HG03342 (cell line): ENCODE results near the gene PPIP5K2.
"Not testable (repeated sequence)": the region's sequence is repeated elsewhere in the genome, so short reads cannot be mapped to it uniquely, and the experiment has no call there.

Source experiments
- ATAC-seq: cut with Tn5 transposase; IDR thresholded peaks from one replicate; pipeline ENCODE4 v1.9.1; 2021; ENCODE audit warnings: mild to moderate bottlenecking, moderate library complexity; ENCODE audit not compliant: unreplicated experiment

PPIP5K2 gene

GRCh38 chr5:103120607-103121200, 603 bp downstream of the PPIP5K2 start:
- no peak for ATAC-seq

DNA sequence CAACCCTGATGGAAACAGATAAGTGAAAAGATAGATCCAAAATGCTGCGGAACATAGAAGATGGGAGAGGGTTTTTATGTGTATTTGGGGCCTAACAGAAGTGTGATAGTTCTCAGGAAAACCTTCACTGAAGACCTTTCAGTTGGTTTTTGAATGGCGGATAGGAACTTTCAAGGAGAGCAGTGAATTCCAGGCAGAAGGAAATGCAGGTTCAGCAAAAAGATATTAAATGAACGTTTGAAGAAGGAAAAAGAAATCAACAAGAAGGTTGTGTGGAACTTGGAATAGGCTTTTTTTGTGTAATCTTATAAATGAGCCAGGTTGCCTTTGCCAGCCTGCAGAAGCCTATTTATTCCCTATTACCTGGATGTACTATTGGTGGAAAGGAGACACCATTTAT, 2.1 kb downstream of the PPIP5K2 start:
- ATAC-seq, result no peak

GRCh38 chr5:103126557-103126956, 6.5 kb downstream of the PPIP5K2 start:
- ATAC-seq, result no peak

- ATAC-seq, result no peak
These were observed 7.3 kb downstream of the PPIP5K2 start for GRCh38 chr5:103127292-103127817.

DNA sequence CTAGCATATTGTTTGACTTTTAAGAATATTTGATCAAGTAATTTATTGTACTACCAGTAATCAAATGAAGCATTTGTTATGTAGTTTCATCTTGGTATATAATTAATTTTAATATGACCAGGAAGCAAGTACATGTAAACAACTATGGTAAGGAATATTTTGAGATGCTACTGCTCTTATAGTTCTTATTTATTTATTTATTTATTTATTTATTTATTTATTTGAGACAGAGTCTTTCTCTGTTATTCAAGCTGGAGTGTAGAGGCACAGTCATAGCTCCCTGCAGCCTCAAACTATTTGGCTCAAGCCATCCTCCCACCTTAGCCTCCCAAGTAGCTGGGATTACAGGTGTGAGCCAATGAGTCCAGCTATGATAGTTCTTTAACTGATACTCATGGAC, 8.1 kb downstream of the PPIP5K2 start:
- no peak for ATAC-seq

DNA sequence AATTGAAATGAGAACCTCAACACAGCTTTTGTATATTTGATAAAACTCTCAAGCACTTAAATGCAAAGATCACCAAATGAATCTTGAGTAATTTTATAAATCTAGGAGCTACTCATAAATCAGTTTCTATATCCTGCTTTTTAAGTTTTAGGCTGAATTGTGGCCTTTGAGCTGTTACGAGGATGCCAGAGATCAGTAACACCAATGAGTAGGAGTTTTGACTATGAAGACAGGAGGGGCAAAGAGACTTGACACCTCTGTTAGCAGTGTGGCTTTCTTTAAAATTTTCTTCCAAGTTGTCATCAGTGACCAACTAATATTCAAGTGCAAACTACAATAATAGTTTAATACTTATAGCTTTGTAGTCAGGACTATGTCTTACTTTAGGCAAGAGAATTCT, 12.6 kb downstream of the PPIP5K2 start:
- ATAC-seq, result no peak

DNA sequence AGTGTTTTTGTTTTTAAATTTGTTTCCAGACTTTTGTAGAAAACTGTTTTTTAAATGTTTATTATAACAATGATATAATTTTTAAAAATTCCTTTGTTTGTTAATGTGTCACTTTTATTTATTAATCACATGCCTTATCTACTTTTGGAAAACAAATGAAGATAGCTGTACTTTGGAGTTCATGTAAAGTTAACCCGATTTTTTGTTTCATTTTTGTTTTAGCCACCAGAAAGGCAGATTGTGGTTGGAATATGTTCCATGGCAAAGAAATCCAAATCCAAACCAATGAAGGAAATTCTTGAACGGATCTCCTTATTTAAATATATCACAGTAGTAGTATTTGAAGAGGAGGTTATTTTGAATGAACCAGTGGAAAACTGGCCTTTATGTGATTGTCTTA, 13.1 kb downstream of the PPIP5K2 start:
- no peak for ATAC-seq

- no peak for ATAC-seq
These were observed 15.4 kb downstream of the PPIP5K2 start for GRCh38 chr5:103135461-103135860.

DNA sequence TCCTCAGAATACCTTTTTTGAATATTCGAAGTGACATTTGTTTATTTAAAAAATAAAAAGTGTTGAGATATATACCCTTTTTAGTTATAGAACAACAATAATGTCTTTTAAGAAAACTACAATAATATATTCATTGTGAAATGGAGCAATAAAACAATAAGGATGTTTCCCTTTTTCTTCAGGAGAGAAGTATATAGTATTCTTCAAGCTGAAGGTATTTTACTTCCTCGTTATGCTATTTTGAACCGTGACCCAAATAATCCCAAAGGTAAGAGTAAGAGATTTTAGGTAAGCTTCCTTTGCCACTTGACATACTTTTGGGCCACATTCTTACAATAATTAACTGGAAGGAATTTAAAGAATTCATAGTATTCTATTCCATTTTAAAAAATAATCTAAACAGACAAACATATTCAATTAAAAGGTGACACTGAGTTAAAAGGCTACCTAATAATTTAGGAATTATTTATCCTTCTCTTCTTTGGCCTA, 18.1 kb downstream of the PPIP5K2 start:
- no peak for ATAC-seq

DNA sequence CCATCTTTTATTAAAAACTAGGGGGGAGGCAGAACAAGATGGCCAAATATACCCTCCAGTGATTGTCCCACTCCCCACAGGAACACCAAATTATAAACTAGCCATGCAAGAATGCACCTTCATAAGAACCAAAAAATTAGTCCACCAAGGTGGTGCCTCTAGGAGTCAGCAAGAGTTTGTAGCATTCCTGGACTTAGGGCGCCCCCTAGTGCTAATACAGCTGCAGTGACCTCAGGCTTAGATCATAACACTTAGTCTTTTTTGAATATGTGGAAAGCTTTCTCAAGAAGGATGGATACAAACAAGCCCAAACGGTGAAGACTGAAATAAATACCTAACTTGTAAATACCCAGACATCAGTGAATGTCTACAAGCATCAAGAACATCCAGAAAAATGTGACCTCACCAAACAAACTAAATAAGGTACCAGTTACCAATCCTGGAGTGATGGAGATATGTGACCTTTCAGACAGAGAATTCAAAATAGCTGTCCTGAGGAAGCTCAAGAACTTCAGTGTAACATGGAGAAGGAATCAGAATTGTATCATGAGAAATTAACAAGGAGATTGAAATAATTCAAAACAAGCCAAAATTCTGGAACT, 19.3 kb downstream of the PPIP5K2 start:
- peak; percentile 97 for ATAC-seq

- not testable (repeated sequence) for ATAC-seq
These were observed 22.0 kb downstream of the PPIP5K2 start for GRCh38 chr5:103142132-103142531.

- ATAC-seq, result no peak
These were observed 25.1 kb downstream of the PPIP5K2 start for GRCh38 chr5:103145196-103145595.

DNA sequence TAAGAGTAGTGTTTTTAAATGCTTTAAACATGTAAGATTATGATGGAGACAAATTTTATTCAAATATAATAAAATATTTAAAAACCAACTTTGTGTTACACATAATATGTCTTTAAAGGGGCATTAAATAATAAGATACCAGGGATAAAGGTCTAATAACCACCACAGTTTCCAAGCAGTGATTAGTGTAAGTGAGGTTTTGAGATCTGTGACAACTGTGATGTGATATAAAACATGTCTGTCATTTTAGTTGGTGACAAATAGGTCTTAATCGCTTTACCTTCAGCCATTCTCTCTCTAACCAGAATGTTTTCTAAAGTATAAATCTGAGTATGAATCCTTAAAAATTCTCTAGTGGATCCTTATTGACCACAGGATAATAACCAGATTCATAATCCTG, 28.1 kb downstream of the PPIP5K2 start:
- ATAC-seq, result no peak

GRCh38 chr5:103151156-103151555, 31.1 kb downstream of the PPIP5K2 start:
- ATAC-seq, result no peak

DNA sequence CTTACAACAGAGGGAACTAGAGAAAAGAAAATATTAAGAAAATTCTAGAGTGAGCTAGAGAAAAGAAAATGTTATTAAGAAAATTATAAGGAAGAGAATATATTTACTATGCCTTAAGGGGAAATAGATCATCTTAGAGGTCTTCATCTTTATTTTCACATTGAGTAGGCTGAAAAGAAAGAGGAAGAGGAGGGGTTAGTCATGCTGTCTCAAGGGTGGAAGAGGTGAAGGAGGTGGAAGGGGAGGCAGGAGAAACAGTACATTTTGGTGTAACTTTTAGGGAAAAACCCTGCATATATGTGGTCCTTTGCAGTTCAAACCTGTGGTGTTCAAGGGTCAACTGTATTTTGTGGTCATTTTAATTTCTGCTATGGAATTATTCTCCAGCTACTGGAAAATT, 46.6 kb downstream of the PPIP5K2 start:
- ATAC-seq, result no peak

DNA sequence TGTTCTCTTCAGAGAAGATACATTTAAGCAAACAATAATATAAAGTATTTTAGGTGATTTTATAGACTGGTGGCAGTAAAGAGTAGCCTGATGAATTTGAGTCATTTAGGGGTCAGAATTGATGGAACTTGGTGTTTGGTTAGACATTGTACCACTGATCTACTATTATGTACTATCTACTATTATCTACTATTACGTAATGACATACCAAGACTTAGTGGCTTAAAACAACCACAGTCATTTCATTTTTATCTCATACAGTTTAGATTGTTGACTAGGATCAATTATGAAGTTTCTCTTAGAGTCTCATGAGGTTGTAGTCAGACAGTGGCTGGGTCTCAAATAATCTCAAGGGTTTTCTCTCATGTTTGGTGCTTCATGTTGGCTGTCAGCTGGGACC, 54.0 kb downstream of the PPIP5K2 start:
- no peak for ATAC-seq

GRCh38 chr5:103177543-103177942, 57.4 kb downstream of the PPIP5K2 start:
- ATAC-seq, result no peak

- no peak for ATAC-seq
These were observed 58.1 kb downstream of the PPIP5K2 start for GRCh38 chr5:103178167-103178566.

DNA sequence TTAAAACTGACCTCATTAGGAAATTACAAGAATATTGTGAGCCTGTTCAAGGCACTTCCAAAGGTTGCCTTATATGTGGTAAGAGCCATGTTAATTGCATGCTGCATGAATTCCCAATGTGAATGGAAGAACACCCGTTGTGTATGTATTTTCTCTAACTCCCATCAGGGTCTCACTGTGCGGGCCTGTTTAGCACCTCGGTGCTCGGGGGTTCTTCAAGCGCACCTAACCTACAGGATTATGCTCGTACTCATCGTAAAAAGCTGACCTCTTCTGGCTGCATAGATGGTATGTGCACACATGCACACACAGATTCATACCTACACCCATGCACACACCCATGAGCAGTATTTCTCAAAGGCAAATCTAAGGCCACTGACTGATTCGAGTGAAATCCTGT, 66.1 kb downstream of the PPIP5K2 start:
- ATAC-seq, result no peak

DNA sequence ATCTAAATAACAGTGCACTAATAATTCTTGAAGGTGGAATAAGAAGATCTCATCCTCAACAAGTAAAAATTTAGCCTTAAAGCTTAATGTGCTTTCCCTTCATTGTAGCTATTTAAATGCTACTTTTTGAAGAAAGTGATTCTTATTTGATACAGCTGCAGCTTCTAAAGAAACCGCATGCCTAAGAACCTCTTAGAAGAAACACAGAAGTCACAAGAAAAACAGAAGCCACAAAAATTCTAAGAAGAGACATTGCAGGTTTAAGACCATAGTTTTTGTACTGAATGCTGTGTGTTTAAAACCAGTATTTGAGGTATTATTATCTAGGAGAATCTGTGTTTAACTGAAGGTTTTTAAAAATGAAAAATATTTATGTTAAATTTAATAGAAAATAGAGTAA, 68.3 kb downstream of the PPIP5K2 start:
- ATAC-seq, result no peak

DNA sequence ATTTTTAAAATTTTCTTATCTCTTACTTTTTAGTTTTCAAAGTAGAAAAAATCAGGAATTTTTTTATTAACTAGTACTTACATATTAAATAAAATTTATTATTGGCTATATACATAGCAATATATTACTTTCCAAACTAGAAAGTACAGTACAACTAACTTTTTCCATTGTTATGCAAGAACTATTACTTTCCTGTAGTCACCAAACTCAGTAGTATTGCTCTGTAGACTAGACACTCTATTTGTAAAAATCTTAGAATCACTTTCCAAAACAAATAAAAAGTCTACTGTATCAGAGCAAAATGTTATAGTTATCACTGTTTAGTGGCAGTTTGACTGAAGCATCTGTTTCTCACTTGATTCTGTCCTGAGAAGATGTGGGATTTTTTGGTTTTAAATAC, 83.1 kb downstream of the PPIP5K2 start:
- no peak for ATAC-seq

GRCh38 chr5:103204990-103205389, 84.9 kb downstream of the PPIP5K2 start:
- not testable (repeated sequence) for ATAC-seq
